ENCODE results near the gene RHBDD1. TPM values are rescaled to one million over a fixed set of nuclear protein-coding genes. Genes with fewer than 3 reads are reported as not detected.

The RHBDD1 gene
- total and polyA plus RNA-seq, 4 donors, result 4.8 to 66.4 (median 24.7) TPM

DNA sequence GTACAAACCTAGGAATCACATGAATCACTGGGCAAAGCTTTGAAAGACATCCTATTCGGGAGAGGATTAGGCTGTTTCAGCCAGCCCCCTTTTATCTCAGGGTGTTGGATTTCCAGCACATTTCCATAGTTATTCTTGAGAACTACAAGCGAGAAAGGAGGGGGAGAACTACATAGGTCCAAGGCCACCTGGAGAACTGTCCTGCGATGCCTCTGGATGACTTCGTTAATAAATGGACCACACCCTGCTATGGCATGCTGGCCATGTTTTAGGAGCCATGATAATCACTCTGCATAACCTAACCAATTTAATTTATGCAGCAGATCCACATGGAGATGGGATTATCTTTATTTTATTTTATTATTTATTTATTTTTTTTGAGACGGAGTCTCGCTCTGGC is 29.9 kb downstream of the RHBDD1 start:
- H3K9me3 ChIP-seq (ENCODE audit: control insufficient read depth in 4 of 4, insufficient read depth in 3 of 4, low read length in 3 of 4), result no peaks in the 10 kb centered on the region
- no peaks in the 10 kb centered on the region for H3K27me3 ChIP-seq (ENCODE audit: control insufficient read depth in 3 of 3, insufficient read depth in 3 of 3, low read length in 2 of 3)
- peaks cover 4 to 22% (median 11%) of the 10 kb centered on the region in 4 donors for H3K36me3 ChIP-seq (ENCODE audit: control insufficient read depth in 4 of 4, insufficient read depth in 4 of 4, low read length in 4 of 4)
- H3K4me3 ChIP-seq, result no peak overlapping the region
- no peak overlapping the region for H3K9ac ChIP-seq (ENCODE audit: insufficient read depth in 1 of 2, low read length in 2 of 2)
- 94 to 96% methylated on average over 6 of the region's 6 CpGs for WGBS, 2 donors
- H3K27ac ChIP-seq (ENCODE audit: low read depth in 1 of 2, low read length in 1 of 2), result no peak overlapping the region
- DNase-seq, result no peak
- H3K4me1 ChIP-seq (ENCODE audit: control insufficient read depth in 5 of 5, insufficient read depth in 5 of 5, low read length in 5 of 5), result peaks cover 0 to 5% (median 0%) of the 10 kb centered on the region in 5 donors
- TF ChIP-seq, protein P1, sequence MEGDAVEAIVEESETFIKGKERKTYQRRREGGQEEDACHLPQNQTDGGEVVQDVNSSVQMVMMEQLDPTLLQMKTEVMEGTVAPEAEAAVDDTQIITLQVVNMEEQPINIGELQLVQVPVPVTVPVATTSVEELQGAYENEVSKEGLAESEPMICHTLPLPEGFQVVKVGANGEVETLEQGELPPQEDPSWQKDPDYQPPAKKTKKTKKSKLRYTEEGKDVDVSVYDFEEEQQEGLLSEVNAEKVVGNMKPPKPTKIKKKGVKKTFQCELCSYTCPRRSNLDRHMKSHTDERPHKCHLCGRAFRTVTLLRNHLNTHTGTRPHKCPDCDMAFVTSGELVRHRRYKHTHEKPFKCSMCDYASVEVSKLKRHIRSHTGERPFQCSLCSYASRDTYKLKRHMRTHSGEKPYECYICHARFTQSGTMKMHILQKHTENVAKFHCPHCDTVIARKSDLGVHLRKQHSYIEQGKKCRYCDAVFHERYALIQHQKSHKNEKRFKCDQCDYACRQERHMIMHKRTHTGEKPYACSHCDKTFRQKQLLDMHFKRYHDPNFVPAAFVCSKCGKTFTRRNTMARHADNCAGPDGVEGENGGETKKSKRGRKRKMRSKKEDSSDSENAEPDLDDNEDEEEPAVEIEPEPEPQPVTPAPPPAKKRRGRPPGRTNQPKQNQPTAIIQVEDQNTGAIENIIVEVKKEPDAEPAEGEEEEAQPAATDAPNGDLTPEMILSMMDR (IDR thresholded peaks at IDR 0.05; ENCODE audit: control extremely low read depth, extremely low read depth), result no peak
- ATAC-seq (ENCODE audit: insufficient read depth, low FRiP score), result no peak

DNA sequence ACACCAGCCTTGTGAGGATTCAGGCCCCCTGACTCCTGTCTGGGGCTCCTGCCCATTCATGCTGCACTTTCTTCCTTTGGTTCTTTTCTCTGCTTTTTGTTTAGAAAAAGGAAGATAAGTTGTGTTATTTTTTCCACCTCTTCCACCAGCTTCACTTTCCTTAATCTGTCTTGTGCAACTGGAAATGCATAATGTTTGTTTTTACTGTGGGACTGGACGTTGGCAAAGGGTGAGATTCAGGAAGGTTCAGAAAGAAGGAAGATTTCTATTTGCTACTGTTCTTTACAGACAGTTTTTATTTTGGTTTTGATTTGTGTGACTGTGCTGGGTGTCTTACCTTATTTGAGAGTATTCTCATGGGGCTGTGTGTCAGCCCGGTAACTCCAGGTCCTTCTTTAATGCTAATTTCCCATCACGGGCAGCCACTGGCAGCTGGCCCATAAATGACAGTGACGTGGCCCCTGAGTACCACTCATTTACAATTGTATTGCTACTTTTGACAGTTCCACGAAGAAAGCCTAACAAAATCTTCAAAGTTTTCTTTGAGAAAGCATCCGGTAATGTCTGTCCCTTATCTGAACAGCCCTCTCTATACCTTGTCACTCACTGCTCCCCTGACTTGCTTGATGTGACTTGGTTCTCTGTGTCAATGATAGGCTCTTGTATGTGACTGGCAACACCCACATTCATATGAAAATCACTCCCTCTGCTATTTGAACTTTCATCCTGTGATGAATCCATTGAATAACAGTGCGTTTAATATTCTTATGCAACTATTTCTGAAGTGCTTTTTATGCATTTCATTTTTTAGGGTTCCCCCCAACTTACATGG is 32.7 kb downstream of the RHBDD1 start:
- TF ChIP-seq, protein P1 (IDR thresholded peaks at IDR 0.05; ENCODE audit: control extremely low read depth, extremely low read depth), result no peak
- H3K36me3 ChIP-seq (ENCODE audit: control insufficient read depth in 4 of 4, insufficient read depth in 4 of 4, low read length in 4 of 4), result peaks cover 4 to 22% (median 11%) of the 10 kb centered on the region in 4 donors
- peaks cover 0 to 4% (median 0%) of the 10 kb centered on the region in 5 donors for H3K4me1 ChIP-seq (ENCODE audit: control insufficient read depth in 5 of 5, insufficient read depth in 5 of 5, low read length in 5 of 5)
- H3K27ac ChIP-seq (ENCODE audit: low read depth in 1 of 2, low read length in 1 of 2), result no peak overlapping the region
- DNase-seq, result no peak
- no peak for ATAC-seq (ENCODE audit: insufficient read depth, low FRiP score)
- H3K9me3 ChIP-seq (ENCODE audit: control insufficient read depth in 4 of 4, insufficient read depth in 3 of 4, low read length in 3 of 4), result no peaks in the 10 kb centered on the region
- 78 to 86% methylated on average over 7 of the region's 7 CpGs for WGBS, 2 donors
- no peaks in the 10 kb centered on the region for H3K27me3 ChIP-seq (ENCODE audit: control insufficient read depth in 3 of 3, insufficient read depth in 3 of 3, low read length in 2 of 3)
- H3K9ac ChIP-seq (ENCODE audit: insufficient read depth in 1 of 2, low read length in 2 of 2), result no peak overlapping the region
- no peak overlapping the region for H3K4me3 ChIP-seq

DNA sequence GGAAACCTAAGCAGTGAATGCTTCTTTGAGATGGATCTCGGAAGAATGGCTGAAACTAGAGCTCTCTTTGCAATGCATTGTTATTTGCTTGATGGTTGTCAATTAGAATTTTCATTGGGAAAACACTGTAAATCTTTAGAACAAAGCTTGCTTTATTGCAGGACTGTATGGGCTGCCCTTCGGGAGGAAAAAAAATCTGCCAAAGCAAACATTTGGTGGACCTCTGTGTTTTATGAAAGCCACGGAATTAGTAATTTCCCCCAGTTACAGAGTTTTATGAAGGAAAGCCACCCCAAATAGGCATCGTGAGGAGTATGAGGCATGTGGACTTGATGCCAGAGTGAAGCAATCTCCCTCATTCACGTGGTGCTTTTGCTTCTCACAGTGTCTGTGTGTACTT is 33.5 kb downstream of the RHBDD1 start:
- H3K4me1 ChIP-seq (ENCODE audit: control insufficient read depth in 5 of 5, insufficient read depth in 5 of 5, low read length in 5 of 5), result peaks cover 0 to 4% (median 0%) of the 10 kb centered on the region in 5 donors
- H3K9ac ChIP-seq (ENCODE audit: insufficient read depth in 1 of 2, low read length in 2 of 2), result no peak overlapping the region
- peaks cover 4 to 22% (median 11%) of the 10 kb centered on the region in 4 donors for H3K36me3 ChIP-seq (ENCODE audit: control insufficient read depth in 4 of 4, insufficient read depth in 4 of 4, low read length in 4 of 4)
- H3K27me3 ChIP-seq (ENCODE audit: control insufficient read depth in 3 of 3, insufficient read depth in 3 of 3, low read length in 2 of 3), result no peaks in the 10 kb centered on the region
- H3K27ac ChIP-seq (ENCODE audit: low read depth in 1 of 2, low read length in 1 of 2), result no peak overlapping the region
- DNase-seq, result no peak
- no peak overlapping the region for H3K4me3 ChIP-seq
- no peaks in the 10 kb centered on the region for H3K9me3 ChIP-seq (ENCODE audit: control insufficient read depth in 4 of 4, insufficient read depth in 3 of 4, low read length in 3 of 4)
- TF ChIP-seq, protein P1 (IDR thresholded peaks at IDR 0.05; ENCODE audit: control extremely low read depth, extremely low read depth), result no peak
- 87 to 88% methylated on average over 5 of the region's 5 CpGs for WGBS, 2 donors
- no peak for ATAC-seq (ENCODE audit: insufficient read depth, low FRiP score)

Data from lung (tissue), 12 donors.